Measurements from ENCODE around the gene PLEKHS1. TPM values are rescaled to one million over a fixed set of nuclear protein-coding genes. Genes with fewer than 3 reads are reported as not detected.

PLEKHS1 gene
- polyA plus RNA-seq, 1 of the 3 experiments (the other 2 are of a cell fraction): not detected

- TF ChIP-seq NRF1 (IDR thresholded peaks at IDR 0.05; ENCODE audit: low read depth, low read length) (no peak), SIN3A (IDR thresholded peaks at IDR 0.05; ENCODE audit: borderline replicate concordance, low read depth, low read length) (no peak), FOXM1 (IDR thresholded peaks at IDR 0.05; ENCODE audit: low read depth) (no peak), RFX5 (IDR thresholded peaks at IDR 0.05; ENCODE audit: low read length) (no peak), RAD21 (IDR thresholded peaks at IDR 0.05; ENCODE audit: low read length) (no peak), GABPA (IDR thresholded peaks at IDR 0.05; ENCODE audit: low read depth) (no peak), MEF2A (IDR thresholded peaks at IDR 0.05; ENCODE audit: borderline replicate concordance, low read depth) (no peak), GATA2 (CRISPR knock-in tag; IDR thresholded peaks at IDR 0.05) (no peak), MAX (IDR thresholded peaks at IDR 0.05; ENCODE audit: low read depth) (no peak), TCF12 (IDR thresholded peaks at IDR 0.05) (no peak)
- Histone ChIP-seq H3K4me2 (no peak overlapping the region), H3K9me2 (no peaks in the 10 kb centered on the region), H3K4me3 (ENCODE audit: low read depth in 2 of 2, low read length in 1 of 2) (no peak overlapping the region), H3K36me3 (replicated peaks in 1 of 2; ENCODE audit: control insufficient read depth in 1 of 2, insufficient read depth in 2 of 2, low read length in 1 of 2) (no peaks in the 10 kb centered on the region), H3K9ac (no peak overlapping the region), H3K27ac (ENCODE audit: low read depth in 2 of 2, low read length in 1 of 2) (no peak overlapping the region), H3K27me3 (ENCODE audit: insufficient read depth) (no peaks in the 10 kb centered on the region), H2AFZ (ENCODE audit: low read depth) (no peak overlapping the region), H4K20me1 (ENCODE audit: insufficient read depth) (no peaks in the 10 kb centered on the region), H3K9me3 (no peaks in the 10 kb centered on the region), H3K4me1 (ENCODE audit: control insufficient read depth in 1 of 2, insufficient read depth in 2 of 2, low read depth in 1 of 2, low read length in 1 of 2) (peaks cover 0 to 6% of the 10 kb centered on the region in 2 experiments; a peak in 1 of 4 replicates), H3K79me2 (ENCODE audit: insufficient read depth) (no peaks in the 10 kb centered on the region), H3F3A (replicated peaks; ENCODE audit: insufficient read depth) (no peaks in the 10 kb centered on the region)
- ChIA-PET POLR2A (no interaction called here), CTCF (no interaction called here)
- WGBS (ENCODE audit: low lambda C conversion rate): 77% methylated on average over 12 of the region's 12 CpGs
- no peak for DNase-seq
Measured at GRCh38 chr10:113756940-113757543, 5.6 kb downstream of the PLEKHS1 start.

GRCh38 chr10:113762083-113762482 lies 10.6 kb downstream of the PLEKHS1 start:
- Histone ChIP-seq H3K9me2 (no peaks in the 10 kb centered on the region), H3K4me2 (no peak overlapping the region), H3K36me3 (replicated peaks in 1 of 2; ENCODE audit: control insufficient read depth in 1 of 2, insufficient read depth in 2 of 2, low read length in 1 of 2) (no peaks in the 10 kb centered on the region), H3K4me3 (ENCODE audit: low read depth in 2 of 2, low read length in 1 of 2) (no peak overlapping the region), H3K4me1 (ENCODE audit: control insufficient read depth in 1 of 2, insufficient read depth in 2 of 2, low read depth in 1 of 2, low read length in 1 of 2) (no peaks in the 10 kb centered on the region), H3F3A (replicated peaks; ENCODE audit: insufficient read depth) (no peaks in the 10 kb centered on the region), H3K27me3 (ENCODE audit: insufficient read depth) (no peaks in the 10 kb centered on the region; the same call in 1 of the 2 replicates), H3K27ac (ENCODE audit: low read depth in 2 of 2, low read length in 1 of 2) (no peak overlapping the region), H3K9ac (no peak overlapping the region), H4K20me1 (ENCODE audit: insufficient read depth) (no peaks in the 10 kb centered on the region), H3K79me2 (ENCODE audit: insufficient read depth) (no peaks in the 10 kb centered on the region), H2AFZ (ENCODE audit: low read depth) (no peak overlapping the region), H3K9me3 (no peaks in the 10 kb centered on the region)
- no peak for TF ChIP-seq RCOR1 (IDR thresholded peaks at IDR 0.05; ENCODE audit: low read length)
- TF ChIP-seq EP300 (IDR thresholded peaks at IDR 0.05; ENCODE audit: borderline replicate concordance in 1 of 2, low read depth in 1 of 2, low read length in 1 of 2): no peak
- TF ChIP-seq EZH2phosphoT487 (IDR thresholded peaks at IDR 0.05; ENCODE audit: borderline replicate concordance, low read depth): no peak
- no peak for TF ChIP-seq ZBTB33 (IDR thresholded peaks at IDR 0.05; ENCODE audit: borderline replicate concordance, low read depth)
- no peak for TF ChIP-seq FOXM1 (IDR thresholded peaks at IDR 0.05; ENCODE audit: low read depth)
- no peak for TF ChIP-seq USF2 (IDR thresholded peaks at IDR 0.05; ENCODE audit: borderline replicate concordance, low read depth, low read length)
- TF ChIP-seq IRF3 (IDR thresholded peaks at IDR 0.05; ENCODE audit: low read depth, low read length): no peak
- TF ChIP-seq REST (IDR thresholded peaks at IDR 0.05; ENCODE audit: low read depth, low read length): no peak
- TF ChIP-seq SIN3A (IDR thresholded peaks at IDR 0.05; ENCODE audit: borderline replicate concordance, low read depth, low read length): no peak
- TF ChIP-seq YY1 (IDR thresholded peaks at IDR 0.05; ENCODE audit: low read depth): no peak
- no peak for TF ChIP-seq MXI1 (IDR thresholded peaks at IDR 0.05; ENCODE audit: low read depth, low read length)
- TF ChIP-seq ELF1 (IDR thresholded peaks at IDR 0.05): no peak
- DNase-seq: no peak
- WGBS (ENCODE audit: low lambda C conversion rate): 2% methylated on average over 1 of the region's 1 CpG
- ChIA-PET POLR2A (no interaction called here), CTCF (no interaction called here)

All from SK-N-SH (cell line).